ENCODE results near the gene CACNA1A.
"Not testable (repeated sequence)": the region's sequence is repeated elsewhere in the genome, so short reads cannot be mapped to it uniquely, and the experiment has no call there.

The CACNA1A gene

GRCh38 chr19:13185763-13186657 lies 320.3 kb downstream of the CACNA1A start:
- DNase-seq, result not testable (repeated sequence)

DNA sequence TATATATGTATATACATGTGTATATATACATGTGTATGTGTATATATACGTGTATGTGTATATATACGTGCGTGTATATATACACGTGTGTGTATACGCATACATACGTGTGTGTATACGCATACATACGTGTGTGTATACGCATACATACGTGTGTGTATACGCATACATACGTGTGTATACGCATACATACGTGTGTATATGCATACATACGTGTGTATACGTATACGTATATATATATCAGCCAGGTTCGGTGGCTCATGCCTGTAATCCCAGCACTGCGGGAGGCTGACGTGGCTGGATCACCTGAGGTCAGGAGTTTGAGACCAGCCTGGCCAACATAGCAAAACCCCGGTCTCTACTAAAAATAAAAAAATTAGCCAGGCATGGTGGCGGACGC lies 321.4 kb downstream of the CACNA1A start:
- not testable (repeated sequence) for DNase-seq

- DNase-seq, result no peak
These were observed 324.4 kb downstream of the CACNA1A start for GRCh38 chr19:13181747-13182388.

DNA sequence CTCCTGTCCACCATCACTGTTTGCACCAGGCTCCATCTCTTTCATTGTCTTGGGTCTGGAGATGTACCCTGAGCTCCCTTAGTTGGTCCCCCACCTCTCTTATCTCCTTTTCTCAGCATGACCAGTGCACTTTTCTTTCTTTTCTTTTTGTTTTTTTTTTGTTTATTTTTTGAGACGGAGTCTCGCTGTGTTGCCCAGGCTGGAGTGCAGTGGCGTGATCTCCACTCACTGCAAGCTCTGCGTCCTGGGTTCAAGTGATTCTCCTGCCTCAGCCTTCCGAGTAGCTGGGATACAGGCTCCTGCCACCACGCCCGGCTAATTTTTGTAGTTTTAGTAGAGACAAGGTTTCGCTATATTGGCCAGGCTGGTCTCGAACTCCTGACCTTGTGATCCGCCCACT lies 328.0 kb downstream of the CACNA1A start:
- not testable (repeated sequence) for DNase-seq

GRCh38 chr19:13177584-13177983 lies 328.7 kb downstream of the CACNA1A start:
- DNase-seq, result not testable (repeated sequence)

DNA sequence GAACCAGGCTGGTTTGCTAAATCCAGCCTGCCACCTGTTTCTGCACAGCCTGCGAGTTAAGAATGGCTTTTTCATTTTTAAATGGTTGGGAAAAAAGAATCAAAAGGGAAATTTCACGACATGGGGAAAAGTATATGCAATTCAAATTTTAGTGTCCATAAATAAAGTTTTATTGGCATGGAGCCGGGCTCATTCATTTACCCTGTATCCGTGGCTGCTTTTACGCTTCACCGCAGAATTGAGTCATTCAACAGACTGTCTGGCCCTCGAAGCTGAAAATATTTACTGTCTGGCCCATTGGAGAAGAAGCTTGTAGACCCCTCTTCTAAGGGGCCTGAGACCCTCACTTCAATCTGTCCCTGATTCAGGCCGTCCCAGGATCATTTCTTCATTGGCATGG lies 329.9 kb downstream of the CACNA1A start:
- no peak for DNase-seq

DNA sequence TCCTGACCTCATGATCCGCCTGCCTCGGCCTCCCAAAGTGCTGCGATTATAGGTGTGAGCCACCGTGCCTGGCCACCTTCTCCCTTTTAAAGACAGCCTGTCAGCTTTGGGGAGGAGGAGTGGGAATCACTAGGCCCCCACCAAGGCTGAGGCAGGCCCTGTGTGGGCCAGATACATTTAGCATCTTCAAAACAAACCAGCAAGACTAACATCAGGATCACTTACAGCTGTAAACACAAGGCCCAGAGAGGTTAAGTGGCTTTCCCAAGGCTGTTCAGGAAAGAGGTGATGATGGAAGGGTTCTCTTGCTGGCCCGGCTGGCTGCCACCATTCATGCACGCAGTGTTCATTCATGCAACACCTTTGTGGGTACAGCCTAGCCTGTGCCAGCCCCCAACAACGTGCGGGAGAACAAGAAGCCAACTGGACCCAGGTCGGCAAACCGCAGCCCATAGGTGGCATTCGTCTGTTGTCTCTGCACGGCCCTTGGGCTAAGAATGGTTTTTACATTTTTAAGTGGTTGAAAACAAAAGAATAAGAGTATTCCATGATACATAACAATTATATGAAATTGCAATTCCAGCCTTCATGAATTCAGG lies 333.0 kb downstream of the CACNA1A start:
- DNase-seq, result no peak

- peak; percentile 44 for DNase-seq
These were observed 333.7 kb downstream of the CACNA1A start for GRCh38 chr19:13172346-13173138.

DNA sequence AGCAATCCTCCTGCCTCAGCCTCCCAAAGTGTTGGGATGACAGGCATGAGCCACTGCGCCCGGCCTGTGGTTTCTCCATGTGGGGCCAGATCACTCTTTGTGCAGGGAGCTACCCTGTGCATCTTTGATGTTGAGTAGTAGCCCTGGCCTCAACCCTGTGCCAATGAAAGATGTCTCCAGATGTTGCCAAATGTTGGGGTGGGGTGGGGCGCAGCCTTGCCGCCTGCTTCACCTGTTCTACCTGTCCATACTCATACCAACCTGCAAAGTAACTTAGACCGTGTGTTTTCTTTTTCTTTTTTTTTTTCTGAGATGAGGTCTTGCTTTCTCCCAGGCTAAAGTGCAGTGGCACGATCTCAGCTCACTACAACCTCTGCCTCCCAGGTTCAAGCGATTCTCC lies 335.1 kb downstream of the CACNA1A start:
- no peak for DNase-seq

DNA sequence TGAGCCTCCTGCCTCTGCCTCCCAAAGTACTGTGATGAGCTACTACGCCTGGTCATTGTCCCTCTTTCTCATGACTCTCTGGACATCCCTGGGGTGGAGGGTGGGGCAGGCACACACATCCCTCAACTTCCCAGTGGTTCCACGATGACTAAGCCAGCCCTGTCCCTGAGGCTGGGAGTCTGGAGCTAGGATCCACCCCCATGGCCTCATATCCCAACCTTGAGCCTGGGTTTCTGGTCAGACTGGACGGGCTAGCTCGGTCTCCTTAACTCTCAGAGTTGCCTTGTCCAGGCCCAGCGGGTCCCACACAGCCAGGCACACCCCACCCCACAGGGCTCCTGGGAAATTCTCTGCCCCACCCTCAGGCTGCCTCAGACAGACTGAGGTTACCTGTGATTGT lies 336.5 kb downstream of the CACNA1A start:
- DNase-seq, result no peak

GRCh38 chr19:13166151-13166550 lies 340.1 kb downstream of the CACNA1A start:
- DNase-seq, result not testable (repeated sequence)

DNA sequence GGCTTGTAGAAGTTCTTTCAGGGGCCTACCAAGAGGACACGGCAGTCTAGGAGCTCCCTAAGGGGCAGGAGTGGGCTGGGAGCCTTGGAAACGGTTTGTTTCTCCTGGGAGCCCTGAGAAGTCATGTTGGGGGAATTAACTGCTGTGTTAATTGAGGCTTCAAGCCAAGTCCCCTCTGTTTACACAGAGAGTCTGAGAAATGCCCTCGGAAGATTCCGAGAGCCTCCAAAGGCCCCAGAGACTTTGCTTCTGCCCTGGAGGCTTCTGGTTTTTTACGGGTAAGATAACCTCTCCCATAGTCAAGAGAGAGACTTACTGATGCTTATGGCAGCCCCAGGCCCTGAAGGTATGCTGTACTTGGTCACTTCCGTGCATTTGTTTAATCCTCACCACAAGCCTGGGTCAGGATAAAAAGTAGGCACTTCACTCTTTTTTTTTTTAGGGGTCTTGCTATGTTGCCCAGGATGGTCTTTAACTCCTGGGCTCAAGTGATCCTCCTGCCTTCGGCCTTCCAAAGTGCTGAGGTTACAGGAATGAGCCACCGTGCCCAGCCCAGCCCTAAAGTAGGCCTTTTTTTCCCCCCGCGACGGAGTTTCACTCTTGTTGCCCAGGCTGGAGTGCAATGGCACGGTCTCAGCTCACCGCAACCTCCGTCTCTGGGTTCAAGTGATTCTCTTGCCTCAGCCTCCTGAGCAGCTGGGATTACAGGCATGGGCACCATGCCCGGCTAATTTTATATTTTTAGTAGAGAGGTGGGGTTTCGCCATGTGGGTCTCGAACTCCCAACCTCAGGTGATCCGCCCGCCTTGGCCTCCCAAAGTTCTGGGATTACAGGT lies 340.9 kb downstream of the CACNA1A start:
- DNase-seq, result no peak

- peak; percentile 64 for DNase-seq
These were observed 341.7 kb downstream of the CACNA1A start for GRCh38 chr19:13164343-13165161.

DNA sequence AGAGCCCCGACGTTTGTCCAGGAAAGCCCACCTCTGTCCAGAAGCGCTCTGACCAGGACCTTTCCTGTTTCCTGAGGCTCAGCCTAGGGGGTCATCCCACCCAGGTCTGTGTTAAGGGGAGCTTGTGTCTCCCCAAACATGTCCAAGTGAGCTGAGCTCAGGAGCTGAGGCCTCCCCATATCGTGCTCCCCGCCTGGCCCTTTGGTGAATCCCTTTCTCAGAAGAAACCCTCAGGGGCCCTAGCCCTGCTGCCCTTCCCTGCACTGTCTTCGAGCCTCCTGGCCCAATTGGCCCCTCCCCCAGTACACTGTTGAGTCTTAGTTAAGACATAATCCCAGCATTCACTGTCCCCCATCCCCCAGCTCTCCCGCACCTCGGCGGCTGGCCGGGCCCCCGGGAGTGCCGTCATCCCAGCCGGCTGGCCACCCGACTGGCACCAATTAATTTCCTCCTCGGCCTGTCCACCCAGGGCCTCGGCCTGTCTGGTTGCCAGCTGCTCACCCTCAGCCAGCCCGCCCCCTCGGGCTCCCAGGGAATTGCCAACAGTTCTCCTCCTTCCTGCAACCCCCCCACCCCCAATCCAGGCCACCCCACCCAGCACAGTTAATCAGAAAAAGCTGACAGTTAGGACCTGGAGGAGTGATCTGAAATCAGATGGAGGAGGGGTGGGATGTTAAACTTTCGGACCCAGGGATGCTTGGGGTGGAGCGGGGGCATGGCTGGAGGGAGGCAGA lies 342.5 kb downstream of the CACNA1A start:
- peak; percentile 66 for DNase-seq

GRCh38 chr19:13162724-13163608 lies 343.3 kb downstream of the CACNA1A start:
- peak; percentile 96 for DNase-seq

DNA sequence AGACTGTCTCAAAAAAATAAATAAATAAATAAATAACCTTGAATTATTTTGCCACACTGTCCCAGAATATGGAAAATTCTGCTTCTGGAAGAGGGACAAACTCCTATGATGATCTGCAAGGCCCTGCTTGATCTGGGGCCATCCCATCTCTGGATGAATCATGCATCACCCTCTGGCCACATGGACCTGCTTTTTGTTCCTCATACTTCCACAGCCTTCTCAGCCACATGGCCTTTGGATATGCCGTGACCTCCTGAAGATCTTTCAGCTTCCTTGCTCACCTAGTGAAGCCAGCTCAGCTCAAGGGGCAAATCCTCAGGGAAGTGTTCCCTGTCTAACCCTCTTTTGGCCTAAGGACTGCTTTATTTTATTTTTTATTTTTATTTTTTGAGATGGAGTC lies 345.7 kb downstream of the CACNA1A start:
- DNase-seq, result no peak

DNA sequence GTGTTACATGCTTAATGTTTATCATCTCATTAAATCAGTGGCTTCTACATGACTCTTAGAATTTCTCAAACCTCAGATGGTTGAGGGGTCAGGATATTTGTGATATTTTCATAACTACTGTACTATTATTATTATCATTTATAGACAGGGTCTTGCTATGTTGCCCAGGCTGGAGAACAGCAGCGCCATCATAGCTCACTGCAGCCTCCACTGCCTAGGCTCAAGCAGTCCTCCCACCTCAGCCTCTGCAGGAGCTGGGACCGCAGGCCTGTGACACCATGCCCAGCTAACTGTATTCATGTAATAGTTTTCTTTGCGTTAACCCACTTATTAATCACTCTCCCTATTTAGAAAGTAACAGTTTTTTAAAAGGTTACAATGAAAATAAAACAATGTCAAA lies 346.6 kb downstream of the CACNA1A start:
- no peak for DNase-seq

Data from NCI-H510A (cell line).